GM12875 (cell line): ENCODE measurements around the gene PLEKHA7.

Experiments used
- H3K4me3 ChIP-seq: one replicate; pipeline ENCODE4 v1.5.1; 2011; ENCODE audit warnings: low read depth, low read length, control low read depth
- TF ChIP-seq, protein P1 (sequence below): IDR thresholded peaks from 2 replicates; pipeline ENCODE4 v1.5.1; 2011; ENCODE audit warnings: low read depth, mild to moderate bottlenecking, control low read depth, inconsistent platforms, low read length, moderate library complexity, borderline replicate concordance; ENCODE audit not compliant: insufficient read depth

PLEKHA7 gene

DNA sequence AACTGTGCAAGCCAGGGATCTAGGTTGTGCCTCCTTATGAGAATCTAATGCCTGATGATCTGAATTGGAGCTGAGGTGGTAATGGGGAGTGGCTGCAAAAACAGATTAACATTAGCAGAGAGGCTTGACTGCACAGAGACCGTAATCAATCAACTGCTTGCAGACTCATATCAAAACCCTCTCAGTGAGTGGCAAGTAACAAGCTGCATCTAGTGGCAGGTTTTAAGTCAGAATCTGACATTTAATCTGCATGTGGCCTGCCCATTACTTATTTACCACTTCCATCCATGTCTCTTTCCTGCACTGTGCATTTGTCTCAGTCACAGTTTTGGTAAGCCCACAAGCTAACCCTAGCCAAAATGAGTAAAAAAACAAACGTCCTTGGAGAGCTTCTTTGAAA, 264.5 kb downstream of the PLEKHA7 start:
- TF ChIP-seq, protein P1, sequence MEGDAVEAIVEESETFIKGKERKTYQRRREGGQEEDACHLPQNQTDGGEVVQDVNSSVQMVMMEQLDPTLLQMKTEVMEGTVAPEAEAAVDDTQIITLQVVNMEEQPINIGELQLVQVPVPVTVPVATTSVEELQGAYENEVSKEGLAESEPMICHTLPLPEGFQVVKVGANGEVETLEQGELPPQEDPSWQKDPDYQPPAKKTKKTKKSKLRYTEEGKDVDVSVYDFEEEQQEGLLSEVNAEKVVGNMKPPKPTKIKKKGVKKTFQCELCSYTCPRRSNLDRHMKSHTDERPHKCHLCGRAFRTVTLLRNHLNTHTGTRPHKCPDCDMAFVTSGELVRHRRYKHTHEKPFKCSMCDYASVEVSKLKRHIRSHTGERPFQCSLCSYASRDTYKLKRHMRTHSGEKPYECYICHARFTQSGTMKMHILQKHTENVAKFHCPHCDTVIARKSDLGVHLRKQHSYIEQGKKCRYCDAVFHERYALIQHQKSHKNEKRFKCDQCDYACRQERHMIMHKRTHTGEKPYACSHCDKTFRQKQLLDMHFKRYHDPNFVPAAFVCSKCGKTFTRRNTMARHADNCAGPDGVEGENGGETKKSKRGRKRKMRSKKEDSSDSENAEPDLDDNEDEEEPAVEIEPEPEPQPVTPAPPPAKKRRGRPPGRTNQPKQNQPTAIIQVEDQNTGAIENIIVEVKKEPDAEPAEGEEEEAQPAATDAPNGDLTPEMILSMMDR = no peak
- no peak overlapping the region for H3K4me3 ChIP-seq

DNA sequence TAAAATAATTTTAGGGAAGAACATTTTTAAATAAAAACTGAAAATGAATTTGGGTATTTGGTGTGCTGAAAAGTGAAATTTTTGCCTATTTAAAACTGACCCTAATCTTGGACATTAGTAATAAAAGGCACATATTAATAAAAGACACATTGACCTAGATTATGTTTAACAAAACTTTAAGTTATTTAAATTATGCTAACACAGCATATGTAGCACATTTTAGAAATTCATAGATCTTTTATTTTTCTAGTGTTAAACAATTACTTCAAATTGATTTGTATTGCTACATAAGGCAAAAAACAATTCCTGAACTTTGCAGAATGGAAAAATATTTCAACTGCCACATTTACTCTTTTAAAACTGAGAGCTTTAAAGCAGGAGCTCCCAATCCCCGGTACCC, 265.1 kb downstream of the PLEKHA7 start:
- TF ChIP-seq, protein P1 = no peak
- no peak overlapping the region for H3K4me3 ChIP-seq

DNA sequence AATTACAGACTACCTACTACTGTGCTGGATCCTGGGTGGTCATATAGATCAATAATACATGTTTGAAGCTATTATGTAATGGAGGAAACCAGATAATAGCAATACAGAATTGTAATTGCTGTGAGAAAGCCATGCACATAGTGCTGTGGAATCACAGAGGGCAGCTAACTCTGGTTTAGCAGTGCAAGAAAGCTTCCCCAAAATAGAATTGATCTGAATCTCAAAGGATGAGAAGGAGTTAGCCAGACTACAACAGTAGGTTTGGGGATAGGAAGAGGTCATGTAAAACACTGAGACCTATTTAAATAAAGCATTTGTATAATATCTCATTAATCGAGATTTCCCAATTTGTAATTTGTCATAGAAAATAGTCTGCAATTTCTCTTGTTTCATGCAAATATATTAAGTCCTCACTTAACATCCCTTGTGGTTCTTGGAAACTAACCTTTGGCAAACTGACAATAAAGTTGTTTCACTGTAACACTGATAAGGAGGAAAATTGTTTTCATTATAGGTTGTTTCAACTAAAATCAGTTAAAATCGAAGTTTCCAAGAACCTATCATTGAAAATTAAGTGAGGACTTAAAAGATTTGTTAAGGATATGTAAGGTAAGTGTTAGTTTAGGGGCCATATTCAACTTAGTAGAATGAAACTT, 268.1 kb downstream of the PLEKHA7 start:
- H3K4me3 ChIP-seq = no peak overlapping the region
- TF ChIP-seq, protein P1 = no peak

DNA sequence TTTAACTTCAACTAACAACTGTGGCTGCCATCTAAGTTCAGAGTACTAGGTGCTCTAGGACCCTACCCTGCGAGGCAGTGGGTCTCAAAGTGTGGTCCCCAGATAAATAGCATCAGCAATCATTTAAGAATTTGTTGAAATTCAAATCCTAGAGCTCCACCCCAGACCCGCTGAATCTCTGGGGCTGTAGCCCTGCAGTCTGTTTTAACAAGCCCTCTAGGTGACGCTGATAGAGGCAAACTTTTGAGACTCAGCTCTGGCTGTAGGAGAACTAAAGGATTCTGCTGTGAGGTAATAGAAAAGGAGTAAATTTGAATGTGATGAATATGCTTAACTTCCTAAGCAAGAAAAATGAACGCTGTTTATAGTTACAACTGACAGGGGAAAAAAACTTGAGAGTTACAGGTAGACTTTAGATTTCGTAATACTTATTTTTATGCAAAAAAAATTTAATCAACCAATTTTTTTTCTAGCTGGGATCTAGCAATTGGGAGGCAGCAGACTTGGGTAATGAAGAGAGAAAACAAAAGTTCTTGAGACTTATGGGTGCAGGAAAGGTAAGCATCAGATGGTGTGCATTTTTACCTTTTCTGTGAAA, 270.0 kb downstream of the PLEKHA7 start:
- no peak overlapping the region for H3K4me3 ChIP-seq
- TF ChIP-seq, protein P1 = no peak

DNA sequence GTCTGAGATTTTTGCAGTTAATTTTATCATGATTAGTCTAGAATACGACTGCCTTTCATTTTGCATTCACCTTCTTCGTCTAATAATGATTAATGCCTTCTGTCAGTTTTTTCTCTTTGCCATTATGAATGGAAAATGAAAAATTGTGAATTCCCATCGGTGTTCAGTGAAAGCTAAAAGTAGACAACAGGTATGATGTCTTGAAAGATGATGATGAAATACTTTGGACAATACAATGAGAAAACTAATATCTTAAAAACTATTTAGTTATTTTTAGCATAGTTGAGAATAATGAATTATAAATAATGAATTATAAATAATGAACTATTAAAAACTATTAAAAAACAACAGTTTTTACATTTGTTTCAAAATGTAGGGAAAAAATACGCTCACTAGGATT, 270.7 kb downstream of the PLEKHA7 start:
- no peak overlapping the region for H3K4me3 ChIP-seq
- TF ChIP-seq, protein P1 = no peak

DNA sequence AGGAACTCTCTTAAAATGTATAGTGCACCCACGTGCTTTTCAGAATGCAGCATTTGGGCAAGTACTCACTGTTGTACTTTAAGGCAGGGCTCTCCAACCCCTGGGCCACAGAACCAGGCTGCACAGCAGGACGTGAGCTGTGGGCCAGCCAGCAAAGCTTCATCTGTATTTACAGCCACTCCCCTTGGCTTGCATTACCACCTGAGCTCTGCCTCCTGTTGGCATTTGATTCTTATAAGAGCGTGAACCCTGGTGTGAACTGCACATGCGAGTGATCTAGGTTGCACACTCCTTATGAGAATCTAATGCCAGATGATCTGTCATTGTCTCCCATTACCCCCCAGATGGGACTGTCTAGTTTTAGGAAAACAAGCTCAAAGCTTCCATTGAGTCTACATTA, 272.7 kb downstream of the PLEKHA7 start:
- H3K4me3 ChIP-seq = no peak overlapping the region
- TF ChIP-seq, protein P1 = no peak

DNA sequence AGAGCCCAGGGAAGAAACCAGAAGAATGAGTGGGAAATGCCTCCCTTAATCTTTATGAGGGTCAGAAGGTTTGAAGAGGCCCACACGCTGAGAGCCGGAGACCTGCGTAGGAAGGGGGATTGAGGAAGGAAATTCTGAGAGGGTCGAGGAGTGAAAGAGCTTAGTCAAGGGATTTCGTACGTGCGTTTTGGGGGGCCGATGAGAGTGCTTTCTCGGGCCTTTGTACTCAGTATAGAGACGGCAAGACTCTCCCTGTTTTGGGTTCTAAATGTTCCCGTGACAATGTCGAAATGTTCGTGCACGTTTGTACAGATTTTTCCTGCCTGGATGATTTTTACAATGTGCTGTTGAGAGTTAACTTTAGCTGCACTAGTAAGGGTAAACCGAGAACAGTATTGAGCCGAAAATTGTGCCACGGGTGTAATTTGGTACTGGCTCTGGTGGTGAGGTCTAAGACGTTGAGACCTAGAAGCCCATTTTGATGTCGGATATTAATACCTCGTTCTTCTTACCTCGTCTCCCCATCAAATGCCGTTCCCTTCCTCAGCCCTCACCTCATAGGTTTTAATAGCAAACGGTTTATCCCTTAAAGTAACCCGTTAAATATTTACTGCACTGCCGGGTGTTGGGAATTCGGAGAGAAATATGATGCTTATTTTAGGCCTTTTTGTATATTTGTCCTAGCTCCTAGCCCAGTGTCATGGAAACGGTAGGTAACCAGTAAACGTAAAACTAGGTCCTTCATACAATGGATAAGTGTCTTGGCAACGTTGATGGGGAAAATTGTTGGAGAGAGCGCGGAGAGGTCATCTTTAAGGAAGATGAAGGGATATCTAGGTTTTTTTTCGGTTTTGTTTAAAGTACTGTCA, 275.0 kb downstream of the PLEKHA7 start:
- TF ChIP-seq, protein P1 = no peak
- H3K4me3 ChIP-seq = peak overlapping the region; percentile 85
